Neural cell (in vitro differentiated cells): ENCODE results near the gene BLOC1S4. TPM values are rescaled to one million over a fixed set of nuclear protein-coding genes. Genes with fewer than 3 reads are reported as not detected.

Source experiments
- H2AFZ ChIP-seq: fragments of 200-600, 300-800 bp; sonication (generic), shearing (Covaris generic); 2 replicates; pipeline ENCODE4 v1.6.0; 2014; ENCODE audit warnings: low read depth, mild to moderate bottlenecking, antibody characterized with exemption, low read length, moderate library complexity
- H3F3A ChIP-seq: fragments of 200-600 bp; shearing (Covaris generic); 2 replicates; pipeline ENCODE4 v1.6.1; 2016; ENCODE audit warnings: mild to moderate bottlenecking, moderate library complexity, mixed read lengths, antibody characterized with exemption, low read length; ENCODE audit not compliant: insufficient read depth, poor library complexity, severe bottlenecking
- H3K27ac ChIP-seq: fragments of 200-600, 300-800 bp; sonication (generic), shearing (Covaris generic); 2 replicates; pipeline ENCODE4 v1.5.1; 2014; ENCODE audit warnings: mild to moderate bottlenecking, low read length, moderate library complexity
- H3K27me3 ChIP-seq: fragments of 300-800, 200-600 bp; sonication (generic), shearing (Covaris generic); 2 replicates; pipeline ENCODE4 v1.6.0; 2014; ENCODE audit warnings: mild to moderate bottlenecking, low read depth, low read length, moderate library complexity; ENCODE audit not compliant: insufficient read depth
- H3K36me3 ChIP-seq: fragments of 300-800, 200-600 bp; sonication (generic), shearing (Covaris generic); 2 replicates; pipeline ENCODE4 v1.5.1; 2014; ENCODE audit warnings: mild to moderate bottlenecking, antibody characterized with exemption, low read length, moderate library complexity; ENCODE audit not compliant: insufficient read depth
- H3K4me2 ChIP-seq: fragments of 300-800, 200-600 bp; sonication (generic), shearing (Covaris generic); 2 replicates; pipeline ENCODE4 v1.6.0; 2014; ENCODE audit warnings: mild to moderate bottlenecking, low read length
- H3K4me3 ChIP-seq: fragments of 300-800, 200-600 bp; sonication (generic), shearing (Covaris generic); 2 replicates; pipeline ENCODE4 v1.5.1; 2014; ENCODE audit warnings: mild to moderate bottlenecking, low read length, moderate library complexity
- H3K79me2 ChIP-seq: fragments of 200-600 bp; shearing (Covaris generic); replicated peaks from 2 replicates; pipeline ENCODE4 v1.6.0; 2014; ENCODE audit warnings: mild to moderate bottlenecking, low read length, moderate library complexity; ENCODE audit not compliant: insufficient read depth
- H3K9ac ChIP-seq: fragments of 300-800, 200-600 bp; sonication (generic), shearing (Covaris generic); 2 replicates; pipeline ENCODE4 v1.6.1; 2016; ENCODE audit warnings: mild to moderate bottlenecking, low read length, mixed read lengths
- H3K9me2 ChIP-seq: fragments of 200-600 bp; shearing (Covaris generic); 2 replicates; pipeline ENCODE4 v1.6.1; 2016; ENCODE audit warnings: mild to moderate bottlenecking, low read length, mixed read lengths; ENCODE audit not compliant: insufficient read depth
- H3K9me3 ChIP-seq: fragments of 200-600, 300-800 bp; sonication (generic), shearing (Covaris generic); 2 replicates; pipeline ENCODE4 v1.6.1; 2016; ENCODE audit warnings: mild to moderate bottlenecking, mixed run types, low read length, moderate library complexity, mixed read lengths
- H4K20me1 ChIP-seq: fragments of 200-600 bp; shearing (Covaris generic); 2 replicates; pipeline ENCODE4 v1.6.1; 2016; ENCODE audit warnings: mild to moderate bottlenecking, mixed run types; ENCODE audit not compliant: insufficient read depth
- EP300 ChIP-seq: fragments of 450-650 bp; conservative IDR thresholded peaks from 2 replicates; pipeline ENCODE4 v1.6.1; 2014; ENCODE audit warnings: antibody characterized with exemption, mild to moderate bottlenecking, moderate library complexity; ENCODE audit not compliant: poor library complexity, severe bottlenecking
- EZH2 ChIP-seq: fragments of 200-600, 300-800 bp; shearing (Covaris generic), sonication (generic); IDR thresholded peaks from 2 replicates; pipeline ENCODE4 v1.6.1; 2014; ENCODE audit warnings: antibody characterized with exemption, low read length, borderline replicate concordance, mild to moderate bottlenecking; ENCODE audit not compliant: insufficient read depth, poor library complexity, severe bottlenecking
- MXI1 ChIP-seq: fragments of 450-650 bp; conservative IDR thresholded peaks from 2 replicates; pipeline ENCODE4 v1.6.1; 2014; ENCODE audit warnings: antibody characterized with exemption, mild to moderate bottlenecking; ENCODE audit not compliant: poor library complexity, severe bottlenecking
- POLR2AphosphoS5 ChIP-seq: IDR thresholded peaks from 2 replicates; pipeline ENCODE4 v1.6.1; 2012
- RAD21 ChIP-seq: fragments of 450-650 bp; conservative IDR thresholded peaks from 2 replicates; pipeline ENCODE4 v1.6.1; 2014; ENCODE audit warnings: antibody characterized with exemption, mild to moderate bottlenecking, moderate library complexity
- SMC3 ChIP-seq: fragments of 450-650 bp; conservative IDR thresholded peaks from 2 replicates; pipeline ENCODE4 v1.6.1; 2014; ENCODE audit warnings: antibody characterized with exemption, mild to moderate bottlenecking, moderate library complexity; ENCODE audit not compliant: poor library complexity
- TAF1 ChIP-seq: IDR thresholded peaks from 2 replicates; pipeline ENCODE4 v1.6.1; 2012; ENCODE audit warnings: low read depth
- polyA plus RNA-seq: library from polyadenylated mRNA; depleted of rRNA; stranded (reverse); fragments of >200 nt; gene quantifications from 2 replicates; pipeline ENCODE4 v1.2.3, GENCODE V29; 2014
- TF ChIP-seq, protein P1 (sequence below): IDR thresholded peaks from 2 replicates; pipeline ENCODE4 v1.6.1; 2012; ENCODE audit warnings: borderline replicate concordance
- TF ChIP-seq, protein P2 (sequence below): fragments of 450-650 bp; IDR thresholded peaks from 2 replicates; pipeline ENCODE4 v1.5.1; 2014; ENCODE audit warnings: antibody characterized with exemption, mild to moderate bottlenecking, moderate library complexity; ENCODE audit not compliant: poor library complexity, severe bottlenecking

The BLOC1S4 gene
- polyA plus RNA-seq, 1 donor from 2014 or later = 21.2 TPM

DNA sequence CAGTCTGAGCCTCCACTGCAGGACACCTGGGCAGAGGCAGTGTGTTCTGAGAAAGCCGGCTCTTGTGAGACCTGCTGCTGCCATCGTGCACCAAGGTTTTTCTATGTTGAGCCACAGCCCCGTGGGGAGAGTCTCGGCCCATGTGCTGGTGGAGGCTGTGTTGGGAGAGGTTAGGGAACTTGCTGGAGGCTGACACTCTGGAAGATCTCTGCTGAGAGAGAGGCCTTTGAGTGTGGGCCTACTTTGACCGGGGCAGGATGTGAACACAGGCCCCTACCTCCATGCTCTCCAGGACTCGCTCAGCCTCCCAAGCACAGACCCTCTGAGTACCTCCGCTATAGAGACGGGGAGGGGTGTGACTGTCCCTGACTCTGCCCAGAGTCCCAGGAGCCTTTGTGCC lies 23.6 kb upstream of the BLOC1S4 start:
- Histone ChIP-seq H3K4me3 (no peak overlapping the region), H3K27me3 (no peaks in the 10 kb centered on the region), H2AFZ (no peak overlapping the region), H3K9me3 (no peaks in the 10 kb centered on the region), H4K20me1 (no peaks in the 10 kb centered on the region), H3K36me3 (no peaks in the 10 kb centered on the region), H3K79me2 (no peaks in the 10 kb centered on the region), H3K9ac (no peak overlapping the region), H3F3A (no peaks in the 10 kb centered on the region), H3K27ac (no peak overlapping the region), H3K4me2 (no peak overlapping the region), H3K9me2 (no peaks in the 10 kb centered on the region)
- TF ChIP-seq EZH2 = no peak
- no peak for TF ChIP-seq TAF1
- no peak for TF ChIP-seq EP300
- no peak for TF ChIP-seq POLR2AphosphoS5
- TF ChIP-seq, protein P1, sequence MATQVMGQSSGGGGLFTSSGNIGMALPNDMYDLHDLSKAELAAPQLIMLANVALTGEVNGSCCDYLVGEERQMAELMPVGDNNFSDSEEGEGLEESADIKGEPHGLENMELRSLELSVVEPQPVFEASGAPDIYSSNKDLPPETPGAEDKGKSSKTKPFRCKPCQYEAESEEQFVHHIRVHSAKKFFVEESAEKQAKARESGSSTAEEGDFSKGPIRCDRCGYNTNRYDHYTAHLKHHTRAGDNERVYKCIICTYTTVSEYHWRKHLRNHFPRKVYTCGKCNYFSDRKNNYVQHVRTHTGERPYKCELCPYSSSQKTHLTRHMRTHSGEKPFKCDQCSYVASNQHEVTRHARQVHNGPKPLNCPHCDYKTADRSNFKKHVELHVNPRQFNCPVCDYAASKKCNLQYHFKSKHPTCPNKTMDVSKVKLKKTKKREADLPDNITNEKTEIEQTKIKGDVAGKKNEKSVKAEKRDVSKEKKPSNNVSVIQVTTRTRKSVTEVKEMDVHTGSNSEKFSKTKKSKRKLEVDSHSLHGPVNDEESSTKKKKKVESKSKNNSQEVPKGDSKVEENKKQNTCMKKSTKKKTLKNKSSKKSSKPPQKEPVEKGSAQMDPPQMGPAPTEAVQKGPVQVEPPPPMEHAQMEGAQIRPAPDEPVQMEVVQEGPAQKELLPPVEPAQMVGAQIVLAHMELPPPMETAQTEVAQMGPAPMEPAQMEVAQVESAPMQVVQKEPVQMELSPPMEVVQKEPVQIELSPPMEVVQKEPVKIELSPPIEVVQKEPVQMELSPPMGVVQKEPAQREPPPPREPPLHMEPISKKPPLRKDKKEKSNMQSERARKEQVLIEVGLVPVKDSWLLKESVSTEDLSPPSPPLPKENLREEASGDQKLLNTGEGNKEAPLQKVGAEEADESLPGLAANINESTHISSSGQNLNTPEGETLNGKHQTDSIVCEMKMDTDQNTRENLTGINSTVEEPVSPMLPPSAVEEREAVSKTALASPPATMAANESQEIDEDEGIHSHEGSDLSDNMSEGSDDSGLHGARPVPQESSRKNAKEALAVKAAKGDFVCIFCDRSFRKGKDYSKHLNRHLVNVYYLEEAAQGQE = no peak
- TF ChIP-seq RAD21 = no peak

DNA sequence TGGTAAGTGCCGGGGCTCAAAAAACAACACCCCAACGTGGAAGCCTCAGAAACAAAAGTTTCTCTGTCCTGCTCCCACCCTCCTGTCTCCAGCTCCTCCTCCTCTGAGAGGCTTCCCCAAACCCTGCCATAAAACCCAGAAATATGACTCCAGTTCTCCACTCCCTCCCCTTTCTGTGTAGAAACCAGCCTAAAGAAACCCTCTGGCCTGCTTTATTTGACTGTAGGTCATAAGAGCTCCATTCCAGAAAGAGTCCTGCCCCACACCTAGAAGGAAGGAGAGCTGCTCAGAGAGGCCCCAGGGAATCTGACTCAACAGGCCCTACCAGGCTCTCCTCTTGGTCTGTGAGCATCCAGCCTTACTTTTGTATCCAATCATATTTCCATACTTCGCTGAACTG lies 23.2 kb upstream of the BLOC1S4 start:
- Histone ChIP-seq H3K27ac (no peak overlapping the region), H3K9ac (no peak overlapping the region), H3K4me3 (no peak overlapping the region), H2AFZ (no peak overlapping the region), H3K4me2 (no peak overlapping the region), H3K36me3 (no peaks in the 10 kb centered on the region), H3K27me3 (no peaks in the 10 kb centered on the region), H3K9me2 (no peaks in the 10 kb centered on the region), H3K79me2 (no peaks in the 10 kb centered on the region), H3K9me3 (no peaks in the 10 kb centered on the region), H4K20me1 (no peaks in the 10 kb centered on the region), H3F3A (no peaks in the 10 kb centered on the region)
- TF ChIP-seq, protein P2, sequence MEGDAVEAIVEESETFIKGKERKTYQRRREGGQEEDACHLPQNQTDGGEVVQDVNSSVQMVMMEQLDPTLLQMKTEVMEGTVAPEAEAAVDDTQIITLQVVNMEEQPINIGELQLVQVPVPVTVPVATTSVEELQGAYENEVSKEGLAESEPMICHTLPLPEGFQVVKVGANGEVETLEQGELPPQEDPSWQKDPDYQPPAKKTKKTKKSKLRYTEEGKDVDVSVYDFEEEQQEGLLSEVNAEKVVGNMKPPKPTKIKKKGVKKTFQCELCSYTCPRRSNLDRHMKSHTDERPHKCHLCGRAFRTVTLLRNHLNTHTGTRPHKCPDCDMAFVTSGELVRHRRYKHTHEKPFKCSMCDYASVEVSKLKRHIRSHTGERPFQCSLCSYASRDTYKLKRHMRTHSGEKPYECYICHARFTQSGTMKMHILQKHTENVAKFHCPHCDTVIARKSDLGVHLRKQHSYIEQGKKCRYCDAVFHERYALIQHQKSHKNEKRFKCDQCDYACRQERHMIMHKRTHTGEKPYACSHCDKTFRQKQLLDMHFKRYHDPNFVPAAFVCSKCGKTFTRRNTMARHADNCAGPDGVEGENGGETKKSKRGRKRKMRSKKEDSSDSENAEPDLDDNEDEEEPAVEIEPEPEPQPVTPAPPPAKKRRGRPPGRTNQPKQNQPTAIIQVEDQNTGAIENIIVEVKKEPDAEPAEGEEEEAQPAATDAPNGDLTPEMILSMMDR = no peak
- TF ChIP-seq, protein P1 = no peak
- no peak for TF ChIP-seq RAD21
- TF ChIP-seq MXI1 = no peak
- no peak for TF ChIP-seq EP300
- TF ChIP-seq SMC3 = no peak
